ENCODE data around the gene SVOP.

GRCh38 chr12:109020146-109020795 is 597 bp downstream of the SVOP start:
- no peak for TF ChIP-seq POLR2AphosphoS5 (IDR thresholded peaks at IDR 0.05; ENCODE audit: low read depth, low read length)
- TF ChIP-seq, protein P1, sequence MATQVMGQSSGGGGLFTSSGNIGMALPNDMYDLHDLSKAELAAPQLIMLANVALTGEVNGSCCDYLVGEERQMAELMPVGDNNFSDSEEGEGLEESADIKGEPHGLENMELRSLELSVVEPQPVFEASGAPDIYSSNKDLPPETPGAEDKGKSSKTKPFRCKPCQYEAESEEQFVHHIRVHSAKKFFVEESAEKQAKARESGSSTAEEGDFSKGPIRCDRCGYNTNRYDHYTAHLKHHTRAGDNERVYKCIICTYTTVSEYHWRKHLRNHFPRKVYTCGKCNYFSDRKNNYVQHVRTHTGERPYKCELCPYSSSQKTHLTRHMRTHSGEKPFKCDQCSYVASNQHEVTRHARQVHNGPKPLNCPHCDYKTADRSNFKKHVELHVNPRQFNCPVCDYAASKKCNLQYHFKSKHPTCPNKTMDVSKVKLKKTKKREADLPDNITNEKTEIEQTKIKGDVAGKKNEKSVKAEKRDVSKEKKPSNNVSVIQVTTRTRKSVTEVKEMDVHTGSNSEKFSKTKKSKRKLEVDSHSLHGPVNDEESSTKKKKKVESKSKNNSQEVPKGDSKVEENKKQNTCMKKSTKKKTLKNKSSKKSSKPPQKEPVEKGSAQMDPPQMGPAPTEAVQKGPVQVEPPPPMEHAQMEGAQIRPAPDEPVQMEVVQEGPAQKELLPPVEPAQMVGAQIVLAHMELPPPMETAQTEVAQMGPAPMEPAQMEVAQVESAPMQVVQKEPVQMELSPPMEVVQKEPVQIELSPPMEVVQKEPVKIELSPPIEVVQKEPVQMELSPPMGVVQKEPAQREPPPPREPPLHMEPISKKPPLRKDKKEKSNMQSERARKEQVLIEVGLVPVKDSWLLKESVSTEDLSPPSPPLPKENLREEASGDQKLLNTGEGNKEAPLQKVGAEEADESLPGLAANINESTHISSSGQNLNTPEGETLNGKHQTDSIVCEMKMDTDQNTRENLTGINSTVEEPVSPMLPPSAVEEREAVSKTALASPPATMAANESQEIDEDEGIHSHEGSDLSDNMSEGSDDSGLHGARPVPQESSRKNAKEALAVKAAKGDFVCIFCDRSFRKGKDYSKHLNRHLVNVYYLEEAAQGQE (IDR thresholded peaks at IDR 0.05; ENCODE audit: insufficient read depth in 1 of 2, low read depth in 2 of 2, low read length in 2 of 2), result no peak
- TF ChIP-seq TAF1 (IDR thresholded peaks at IDR 0.05; ENCODE audit: borderline replicate concordance, insufficient read depth, low read length), result no peak
- TF ChIP-seq SIN3A (IDR thresholded peaks at IDR 0.05; ENCODE audit: borderline replicate concordance, insufficient read depth, low read length), result no peak

Measured in PFSK-1 (cell line).